ENCODE data around the gene ATP1A2. TPM values are rescaled to one million over a fixed set of nuclear protein-coding genes. Genes with fewer than 3 reads are reported as not detected.

The ATP1A2 gene
- total and polyA plus RNA-seq, 2 of the 8 experiments (the other 6 are each of a cell fraction or from before 2014, with no cell fraction given) = 39.7 to 40.8 TPM

- FAIRE-seq (no peak), DNase-seq (ENCODE audit: low read depth in 1 of 2, low spot score in 2 of 2) (no peak)
- H3K56ac ChIP-seq (replicated peaks; ENCODE audit: insufficient read length, low read depth, low read length) = no peak overlapping the region
- 94% methylated on average over 14 of the region's 14 CpGs; no CpG with 5 or more reads in 1 of the 2 experiments for WGBS, 2 experiments (ENCODE audit: extremely low coverage in 1 of 2, insufficient coverage in 1 of 2, insufficient read length in 1 of 2, insufficient replicate concordance in 2 of 2, low coverage in 1 of 2, low lambda C conversion rate in 2 of 2, missing lambda C conversion rate in 1 of 2)
- H2BK12ac ChIP-seq (ENCODE audit: low read depth, low read length) = no peak overlapping the region
- H2AK5ac ChIP-seq (ENCODE audit: low read depth, low read length) = no peak overlapping the region
- no peaks in the 10 kb centered on the region for H4K20me1 ChIP-seq (replicated peaks in 1 of 2; ENCODE audit: control insufficient read depth in 1 of 2, insufficient read depth in 2 of 2, low read length in 2 of 2)
- H3K27ac ChIP-seq (ENCODE audit: low read depth, low read length) = no peak overlapping the region
- H4K91ac ChIP-seq (replicated peaks; ENCODE audit: insufficient read length, low read length) = no peak overlapping the region
- no peaks in the 10 kb centered on the region for H3K79me1 ChIP-seq (ENCODE audit: low read depth, low read length)
- peaks cover 0 to 8% (median 3%) of the 10 kb centered on the region in 4 experiments; a peak in 3 of 8 replicates for H3K36me3 ChIP-seq (ENCODE audit: control insufficient read depth in 2 of 4, insufficient read depth in 4 of 4, low read length in 3 of 4)
- no peak overlapping the region for H2BK120ac ChIP-seq (replicated peaks; ENCODE audit: low read depth, low read length)
- no peak overlapping the region for H2AFZ ChIP-seq (ENCODE audit: low read length)
- H3K4me3 ChIP-seq (ENCODE audit: extremely low read depth in 1 of 4, insufficient read depth in 2 of 4, low read depth in 3 of 4, low read length in 4 of 4) = no peak overlapping the region
- H2BK5ac ChIP-seq (ENCODE audit: low read depth, low read length) = no peak overlapping the region
- H3K23me2 ChIP-seq (ENCODE audit: low read depth, low read length) = no peaks in the 10 kb centered on the region
- H3K18ac ChIP-seq (ENCODE audit: extremely low read depth, low read length) = no peak overlapping the region
- no peak overlapping the region for H3K4ac ChIP-seq (replicated peaks; ENCODE audit: insufficient read length, low read depth, low read length)
- no peak overlapping the region for H2BK20ac ChIP-seq (ENCODE audit: low read length)
- no peak overlapping the region for H3K14ac ChIP-seq (ENCODE audit: insufficient read length)
- no peaks in the 10 kb centered on the region for H3K9me3 ChIP-seq (ENCODE audit: insufficient read depth in 2 of 2, low read depth in 1 of 2, low read length in 1 of 2)
- no peak overlapping the region for H3K4me2 ChIP-seq (ENCODE audit: insufficient read depth in 1 of 2, low read depth in 2 of 2, low read length in 2 of 2)
- H4K5ac ChIP-seq (ENCODE audit: insufficient read length, low read depth, low read length) = no peak overlapping the region
- no peaks in the 10 kb centered on the region for H3K79me2 ChIP-seq (ENCODE audit: control insufficient read depth in 1 of 2, insufficient read depth in 2 of 2, low read length in 2 of 2)
- H3K27me3 ChIP-seq (replicated peaks in 1 of 4; ENCODE audit: control insufficient read depth in 3 of 4, extremely low read depth in 1 of 4, insufficient read depth in 3 of 4, low read length in 3 of 4) = no peaks in the 10 kb centered on the region
- no peak overlapping the region for H3K23ac ChIP-seq (ENCODE audit: insufficient read length)
- CTCF ChIA-PET (ENCODE audit: partially characterized antibody) = no interaction called here
- POLR2A ChIA-PET (ENCODE audit: partially characterized antibody) = interaction anchor here (0.8 to 1.5 kb wide), 6 partner anchors 11 to 49 kb away, joined by 3 to 4 read pairs (median 3); partner anchors contain the start of gene CASQ1
- no peak overlapping the region for H2BK15ac ChIP-seq (ENCODE audit: low read length)
- H3K9ac ChIP-seq (replicated peaks in 1 of 4; ENCODE audit: extremely low read depth in 1 of 4, low read depth in 3 of 4, low read length in 3 of 4) = no peak overlapping the region
- 0 out of 7 replicates have a peak, but pooled peaks cover 0 to 2% (median 0%) of the 10 kb centered on the region in 4 experiments for H3K4me1 ChIP-seq (replicated peaks in 1 of 4; ENCODE audit: control insufficient read depth in 3 of 4, insufficient read depth in 4 of 4, low read length in 3 of 4)
- no peak overlapping the region for H4K8ac ChIP-seq (ENCODE audit: extremely low read depth, insufficient read depth, low read length)
- TF ChIP-seq TAF7 (optimal IDR thresholded peaks at IDR 0.05; ENCODE audit: borderline replicate concordance, low read depth, low read length) (no peak), SAP30 (IDR thresholded peaks at IDR 0.05; ENCODE audit: insufficient read depth, insufficient replicate concordance, low read length) (no peak), KDM5A (IDR thresholded peaks at IDR 0.05; ENCODE audit: low read length) (no peak), PHF8 (conservative IDR thresholded peaks at IDR 0.05; ENCODE audit: low read depth, low read length) (no peak), SIX5 (IDR thresholded peaks at IDR 0.05; ENCODE audit: low read depth, low read length) (no peak)
Observed at GRCh38 chr1:160146107-160146506, 30.5 kb downstream of the ATP1A2 start.
